HG02798 (cell line): ENCODE data around the gene PSG7.
"Not testable (repeated sequence)": the region's sequence is repeated elsewhere in the genome, so short reads cannot be mapped to it uniquely, and the experiment has no call there.

Experiments used
- ATAC-seq: cut with Tn5 transposase; IDR thresholded peaks from one replicate; pipeline ENCODE4 v1.9.1; 2021; ENCODE audit warnings: mild to moderate bottlenecking; ENCODE audit not compliant: unreplicated experiment, poor library complexity

The PSG7 gene

GRCh38 chr19:42874136-42874535, 62.9 kb downstream of the PSG7 start:
- not testable (repeated sequence) for ATAC-seq
